PC-9 (cell line): ENCODE results near the gene SH3GL3. TPM values are rescaled to one million over a fixed set of nuclear protein-coding genes. Genes with fewer than 3 reads are reported as not detected.

Experiments used
- BruUV-seq: library from RNA; stranded (reverse); fragments of 400-500 nt; replicated peaks from 2 replicates; lab custom pipeline; 2021; lab: Mats Ljungman, UMichigan
- CTCF ChIA-PET: fragments of 300-600 bp; sonication (Branson Sonifier 250); formaldehyde crosslinking; loops from one replicate; lab custom pipeline; 2022; ENCODE audit warnings: antibody characterized with exemption; lab: Charles Lee
- POLR2A ChIA-PET: fragments of 300-600 bp; sonication (Branson Sonifier 250); formaldehyde crosslinking; loops from one replicate; lab custom pipeline; 2022; ENCODE audit warnings: antibody characterized with exemption; ENCODE audit not compliant: unreplicated experiment; lab: Charles Lee
- DNase-seq, 2 experiments: peaks; one replicate each; pipeline versions ENCODE4 v3.0.0 to v3.0.0-alpha.2; 2015 to 2022; ENCODE audit warnings: mixed read lengths in 1 of 2
- H2AFZ ChIP-seq: fragments of 200-600 bp; sonication (generic); 2 replicates; pipeline ENCODE4 v1.8.1; 2017; ENCODE audit warnings: antibody characterized with exemption
- H3F3A ChIP-seq: fragments of 200-600 bp; sonication (generic); 2 replicates; pipeline ENCODE4 v1.8.1; 2017; ENCODE audit warnings: antibody characterized with exemption, mild to moderate bottlenecking, low read depth; ENCODE audit not compliant: insufficient read depth
- H3K27ac ChIP-seq: fragments of 200-600 bp; sonication (generic); 2 replicates; pipeline ENCODE4 v1.6.1; 2016; ENCODE audit warnings: mixed run types
- H3K27me3 ChIP-seq: fragments of 200-600 bp; sonication (generic); 2 replicates; pipeline ENCODE4 v1.6.1; 2016; ENCODE audit warnings: low read depth, mixed run types; ENCODE audit not compliant: insufficient read depth
- H3K36me3 ChIP-seq: fragments of 200-600 bp; sonication (generic); 2 replicates; pipeline ENCODE4 v1.6.1; 2016; ENCODE audit warnings: low read depth, mixed run types
- H3K4me1 ChIP-seq: fragments of 200-600 bp; sonication (generic); replicated peaks from 2 replicates; pipeline ENCODE4 v1.6.1; 2016; ENCODE audit warnings: mixed run types; ENCODE audit not compliant: insufficient read depth
- H3K4me2 ChIP-seq: fragments of 200-600 bp; sonication (generic); 2 replicates; pipeline ENCODE4 v1.6.1; 2017; ENCODE audit warnings: mixed run types
- H3K4me3 ChIP-seq: fragments of 200-600 bp; sonication (generic); 2 replicates; pipeline ENCODE4 v1.6.1; 2016; ENCODE audit warnings: mixed run types
- H3K79me2 ChIP-seq: fragments of 200-600 bp; sonication (generic); 2 replicates; pipeline ENCODE4 v1.6.1; 2017; ENCODE audit warnings: low read depth, mixed run types
- H3K9me2 ChIP-seq: fragments of 200-600 bp; sonication (generic); 2 replicates; pipeline ENCODE4 v1.8.1; 2017; ENCODE audit warnings: mild to moderate bottlenecking; ENCODE audit not compliant: insufficient read depth
- H3K9me3 ChIP-seq: fragments of 200-600 bp; sonication (generic); 2 replicates; pipeline ENCODE4 v1.8.1; 2016; ENCODE audit warnings: low read depth; ENCODE audit not compliant: insufficient read depth
- H4K20me1 ChIP-seq: fragments of 200-600 bp; sonication (generic); 2 replicates; pipeline ENCODE4 v1.8.1; 2017; ENCODE audit not compliant: insufficient read depth
- EZH2 ChIP-seq: fragments of 200-600 bp; sonication (generic); IDR thresholded peaks from 2 replicates; pipeline ENCODE4 v1.8.0; 2017; ENCODE audit warnings: antibody characterized with exemption, low read depth
- intact Hi-C: fragments of 100-400 bp; cut with micrococcal nuclease; formaldehyde crosslinking; loops from one replicate; pipeline ENCODE4 v1.10.0; 2022; ENCODE audit not compliant: unreplicated experiment
- total RNA-seq: library from RNA; stranded (reverse); gene quantifications from 2 replicates; pipeline ENCODE4 v1.2.3, GENCODE V29; 2021
- TF ChIP-seq, protein P1 (sequence below): fragments of 200-600 bp; sonication (generic); conservative IDR thresholded peaks from 2 replicates; pipeline ENCODE4 v1.6.1; 2017; ENCODE audit warnings: mixed run types, antibody characterized with exemption, mild to moderate bottlenecking, moderate library complexity

The SH3GL3 gene
- total RNA-seq, 1 experiment from 2014 or later, result 0.22 TPM

- TF ChIP-seq, protein P1, sequence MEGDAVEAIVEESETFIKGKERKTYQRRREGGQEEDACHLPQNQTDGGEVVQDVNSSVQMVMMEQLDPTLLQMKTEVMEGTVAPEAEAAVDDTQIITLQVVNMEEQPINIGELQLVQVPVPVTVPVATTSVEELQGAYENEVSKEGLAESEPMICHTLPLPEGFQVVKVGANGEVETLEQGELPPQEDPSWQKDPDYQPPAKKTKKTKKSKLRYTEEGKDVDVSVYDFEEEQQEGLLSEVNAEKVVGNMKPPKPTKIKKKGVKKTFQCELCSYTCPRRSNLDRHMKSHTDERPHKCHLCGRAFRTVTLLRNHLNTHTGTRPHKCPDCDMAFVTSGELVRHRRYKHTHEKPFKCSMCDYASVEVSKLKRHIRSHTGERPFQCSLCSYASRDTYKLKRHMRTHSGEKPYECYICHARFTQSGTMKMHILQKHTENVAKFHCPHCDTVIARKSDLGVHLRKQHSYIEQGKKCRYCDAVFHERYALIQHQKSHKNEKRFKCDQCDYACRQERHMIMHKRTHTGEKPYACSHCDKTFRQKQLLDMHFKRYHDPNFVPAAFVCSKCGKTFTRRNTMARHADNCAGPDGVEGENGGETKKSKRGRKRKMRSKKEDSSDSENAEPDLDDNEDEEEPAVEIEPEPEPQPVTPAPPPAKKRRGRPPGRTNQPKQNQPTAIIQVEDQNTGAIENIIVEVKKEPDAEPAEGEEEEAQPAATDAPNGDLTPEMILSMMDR, result no peak
- TF ChIP-seq EZH2, result no peak
- Histone ChIP-seq H3K4me1 (no peaks in the 10 kb centered on the region), H3K4me3 (no peak overlapping the region), H3K27ac (no peak overlapping the region), H3F3A (no peaks in the 10 kb centered on the region), H3K79me2 (no peaks in the 10 kb centered on the region), H3K4me2 (no peak overlapping the region), H3K27me3 (0 out of 2 replicates have a peak, but pooled peaks cover 9% of the 10 kb centered on the region), H4K20me1 (no peaks in the 10 kb centered on the region), H3K9me3 (no peaks in the 10 kb centered on the region), H3K36me3 (no peaks in the 10 kb centered on the region), H2AFZ (no peak overlapping the region), H3K9me2 (no peaks in the 10 kb centered on the region)
- intact Hi-C loops, result no loop called here
- ChIA-PET POLR2A (no interaction called here), CTCF (no interaction called here)
- no peak for DNase-seq
- BruUV-seq, result no TSS peak
These were observed 69.8 kb downstream of the SH3GL3 start for GRCh38 chr15:83516935-83517334.

DNA sequence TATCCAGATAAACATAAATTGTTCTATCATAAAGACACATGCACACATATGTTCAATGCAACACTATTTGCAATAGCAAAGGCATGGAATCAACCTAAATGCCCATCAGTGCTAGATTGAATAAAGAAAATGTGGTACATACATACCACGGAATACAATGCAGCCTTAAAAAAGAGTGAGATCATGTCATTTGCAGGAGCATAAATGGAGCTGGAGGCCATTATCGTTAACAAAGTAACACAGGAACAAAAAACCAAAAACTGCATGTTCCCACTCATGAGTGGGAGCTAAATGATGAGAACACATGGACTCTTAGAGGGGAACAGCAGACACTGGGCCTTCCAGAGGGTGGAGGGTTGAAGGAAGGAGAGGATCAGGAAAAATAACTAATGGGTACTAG, 79.2 kb downstream of the SH3GL3 start:
- no peaks in the 10 kb centered on the region for H3K4me1 ChIP-seq
- no peaks in the 10 kb centered on the region; the same call in 1 of the 2 replicates for H3K9me2 ChIP-seq
- no peaks in the 10 kb centered on the region for H3F3A ChIP-seq
- H4K20me1 ChIP-seq, result no peaks in the 10 kb centered on the region
- CTCF ChIA-PET, result no interaction called here
- H3K4me2 ChIP-seq, result no peak overlapping the region
- no peak overlapping the region for H3K27ac ChIP-seq
- H3K27me3 ChIP-seq, result peaks cover 3% of the 10 kb centered on the region; the same call in 1 of the 2 replicates
- no peaks in the 10 kb centered on the region for H3K79me2 ChIP-seq
- no peaks in the 10 kb centered on the region for H3K9me3 ChIP-seq
- TF ChIP-seq, protein P1, result no peak
- TF ChIP-seq EZH2, result no peak
- H3K4me3 ChIP-seq, result no peak overlapping the region
- BruUV-seq, result no TSS peak
- no peaks in the 10 kb centered on the region for H3K36me3 ChIP-seq
- intact Hi-C loops, result no loop called here
- DNase-seq, result no peak
- H2AFZ ChIP-seq, result no peak overlapping the region
- POLR2A ChIA-PET, result no interaction called here

GRCh38 chr15:83533410-83533962, 86.3 kb downstream of the SH3GL3 start:
- CTCF ChIA-PET, result no interaction called here
- no TSS peak for BruUV-seq

More at GRCh38 chr15:83533410-83533962, 86.3 kb downstream of the SH3GL3 start:
- H4K20me1 ChIP-seq, result no peaks in the 10 kb centered on the region
- TF ChIP-seq, protein P1, result no peak
- TF ChIP-seq EZH2, result no peak
- no peaks in the 10 kb centered on the region for H3K79me2 ChIP-seq
- no peak overlapping the region for H3K4me3 ChIP-seq
- no peak overlapping the region for H3K27ac ChIP-seq
- intact Hi-C loops, result no loop called here
- no peak overlapping the region for H2AFZ ChIP-seq
- H3K9me3 ChIP-seq, result no peaks in the 10 kb centered on the region
- H3K36me3 ChIP-seq, result no peaks in the 10 kb centered on the region
- H3K9me2 ChIP-seq, result no peaks in the 10 kb centered on the region; the same call in 1 of the 2 replicates
- DNase-seq, result no peak
- POLR2A ChIA-PET, result no interaction called here
- no peaks in the 10 kb centered on the region for H3K27me3 ChIP-seq
- H3K4me2 ChIP-seq, result no peak overlapping the region
- no peaks in the 10 kb centered on the region for H3F3A ChIP-seq
- H3K4me1 ChIP-seq, result no peaks in the 10 kb centered on the region
